Thyroid gland (tissue), 4 donors: ENCODE data around the gene FBN2. TPM values are rescaled to one million over a fixed set of nuclear protein-coding genes. Genes with fewer than 3 reads are reported as not detected.
"Not testable (repeated sequence)": the region's sequence is repeated elsewhere in the genome, so short reads cannot be mapped to it uniquely, and the experiment has no call there.

Experiments used
- DNase-seq, 2 donors: peaks; one replicate each; pipeline ENCODE4 v3.0.0-alpha.2; 2019
- H3K27ac ChIP-seq, 3 donors: fragments of 200-600 bp; sonication (generic); 1 replicate in 2 of 3; 2 replicates in 1 of 3; pipeline ENCODE4 v1.5.1; 2016 to 2019; ENCODE audit warnings: mild to moderate bottlenecking in 1 of 3, moderate library complexity in 1 of 3
- H3K27me3 ChIP-seq: fragments of 200-600 bp; sonication (generic); one replicate; pipeline ENCODE4 v1.5.1; 2019
- H3K36me3 ChIP-seq, 2 donors: fragments of 200-600 bp; sonication (generic); one replicate each; pipeline ENCODE4 v1.5.1; 2016 to 2019
- H3K4me1 ChIP-seq, 2 donors: fragments of 200-600 bp; sonication (generic); one replicate each; pipeline ENCODE4 v1.5.1; 2017 to 2019
- H3K4me3 ChIP-seq, 3 donors: fragments of 200-600 bp; sonication (generic); replicated peaks in 1 of 3; 1 replicate in 2 of 3; 2 replicates in 1 of 3; pipeline ENCODE4 v1.5.1; 2016; ENCODE audit warnings: mild to moderate bottlenecking in 1 of 3
- H3K9me3 ChIP-seq: fragments of 200-600 bp; sonication (generic); one replicate; pipeline ENCODE4 v1.5.1; 2017
- CTCF ChIP-seq, 6 experiments: fragments of 200-600 bp in 3 of 6; fragments of 450-650 bp in 3 of 6; sonication (generic) in 3 of 6; IDR thresholded peaks; one replicate each; pipeline ENCODE4 v1.5.1; 2016 to 2019; ENCODE audit warnings: antibody characterized with exemption in 6 of 6, mild to moderate bottlenecking in 2 of 6, inconsistent platforms in 1 of 6, moderate library complexity in 1 of 6
- POLR2A ChIP-seq, 2 donors: fragments of 450-650 bp; IDR thresholded peaks; one replicate each; pipeline ENCODE4 v1.6.1; 2017; ENCODE audit warnings: antibody characterized with exemption in 2 of 2, mild to moderate bottlenecking in 2 of 2, moderate library complexity in 1 of 2
- WGBS, 2 donors: methylation state at CpG; one replicate each; pipeline ENCODE4 v1.1.5; 2017; 5-methylcytosine and 5-hydroxymethylcytosine counted together
- intact Hi-C: fragments of 100-400 bp; cut with DNase I; formaldehyde crosslinking; loops from one replicate; pipeline ENCODE4 v1.15.1; 2023
- total RNA-seq, 4 donors: library from RNA; depleted of rRNA; stranded (reverse); fragments of >200 nt; gene quantifications; one replicate each; pipeline ENCODE4 v1.2.3, GENCODE V29; 2016

Gene FBN2
- total RNA-seq, 4 donors from 2014 or later: 1.0 to 3.9 (median 2.5) TPM

- 62 to 72% methylated on average over 2 of the region's 2 CpGs for WGBS, 2 donors
- TF ChIP-seq POLR2A (IDR thresholded peaks at IDR 0.05): no peak
- TF ChIP-seq CTCF (IDR thresholded peaks at IDR 0.05): no peak
- intact Hi-C loops: no loop called here
Observed at GRCh38 chr5:128462330-128462729, 75.7 kb downstream of the FBN2 start.

GRCh38 chr5:128457147-128457915 is 80.7 kb downstream of the FBN2 start:
- H3K36me3 ChIP-seq, DNase-seq, H3K9me3 ChIP-seq, H3K4me1 ChIP-seq, intact Hi-C loops, H3K4me3 ChIP-seq, H3K27me3 ChIP-seq, H3K27ac ChIP-seq: not testable (repeated sequence)
- 47 to 51% methylated on average over 3 of the region's 3 CpGs for WGBS, 2 donors

More at GRCh38 chr5:128462330-128462729, 75.7 kb downstream of the FBN2 start:
- H3K36me3 ChIP-seq: no peaks in the 10 kb centered on the region
- no peak overlapping the region for H3K4me3 ChIP-seq
- H3K9me3 ChIP-seq: no peaks in the 10 kb centered on the region
- no peak for DNase-seq
- no peaks in the 10 kb centered on the region for H3K4me1 ChIP-seq
- H3K27ac ChIP-seq: no peak overlapping the region
- no peaks in the 10 kb centered on the region for H3K27me3 ChIP-seq

GRCh38 chr5:128455841-128456361 is 82.1 kb downstream of the FBN2 start:
- no peaks in the 10 kb centered on the region for H3K4me1 ChIP-seq
- no peak overlapping the region for H3K4me3 ChIP-seq
- H3K36me3 ChIP-seq: no peaks in the 10 kb centered on the region
- no peak overlapping the region for H3K27ac ChIP-seq
- no peak for TF ChIP-seq POLR2A (IDR thresholded peaks at IDR 0.05)
- TF ChIP-seq CTCF (IDR thresholded peaks at IDR 0.05): no peak
- H3K9me3 ChIP-seq: no peaks in the 10 kb centered on the region
- WGBS, 2 donors: 63 to 77% methylated on average over 4 to 7 of the region's 7 CpGs
- intact Hi-C loops: no loop called here
- no peaks in the 10 kb centered on the region for H3K27me3 ChIP-seq
- DNase-seq: no peak

- H3K9me3 ChIP-seq: no peaks in the 10 kb centered on the region
- intact Hi-C loops: no loop called here
- H3K36me3 ChIP-seq: no peaks in the 10 kb centered on the region
- no peaks in the 10 kb centered on the region for H3K4me1 ChIP-seq
- 78 to 86% methylated on average over 3 of the region's 3 CpGs for WGBS, 2 donors
- TF ChIP-seq POLR2A (IDR thresholded peaks at IDR 0.05): no peak
- TF ChIP-seq CTCF (IDR thresholded peaks at IDR 0.05): no peak
- H3K4me3 ChIP-seq: no peak overlapping the region
- H3K27ac ChIP-seq: no peak overlapping the region
- no peak for DNase-seq
- no peaks in the 10 kb centered on the region for H3K27me3 ChIP-seq
Observed at GRCh38 chr5:128453121-128453520, 84.9 kb downstream of the FBN2 start.

GRCh38 chr5:128447224-128447623 is 90.8 kb downstream of the FBN2 start:
- DNase-seq, H3K36me3 ChIP-seq, H3K9me3 ChIP-seq, intact Hi-C loops, H3K4me3 ChIP-seq, H3K27ac ChIP-seq, H3K4me1 ChIP-seq, H3K27me3 ChIP-seq: not testable (repeated sequence)
- 95 to 97% methylated on average over 10 of the region's 10 CpGs for WGBS, 2 donors

- no peak for TF ChIP-seq POLR2A (IDR thresholded peaks at IDR 0.05)
- TF ChIP-seq CTCF (IDR thresholded peaks at IDR 0.05): no peak
- no peaks in the 10 kb centered on the region for H3K4me1 ChIP-seq
- no peak for DNase-seq
- no peaks in the 10 kb centered on the region for H3K9me3 ChIP-seq
- no peak overlapping the region for H3K27ac ChIP-seq
- H3K27me3 ChIP-seq: no peaks in the 10 kb centered on the region
- no peak overlapping the region for H3K4me3 ChIP-seq
- 61 to 74% methylated on average over 2 of the region's 2 CpGs for WGBS, 2 donors
- intact Hi-C loops: no loop called here
- H3K36me3 ChIP-seq: no peaks in the 10 kb centered on the region
Observed at GRCh38 chr5:128441941-128442350, 96.1 kb downstream of the FBN2 start.
